ENCODE results near the gene HRG.

DNA sequence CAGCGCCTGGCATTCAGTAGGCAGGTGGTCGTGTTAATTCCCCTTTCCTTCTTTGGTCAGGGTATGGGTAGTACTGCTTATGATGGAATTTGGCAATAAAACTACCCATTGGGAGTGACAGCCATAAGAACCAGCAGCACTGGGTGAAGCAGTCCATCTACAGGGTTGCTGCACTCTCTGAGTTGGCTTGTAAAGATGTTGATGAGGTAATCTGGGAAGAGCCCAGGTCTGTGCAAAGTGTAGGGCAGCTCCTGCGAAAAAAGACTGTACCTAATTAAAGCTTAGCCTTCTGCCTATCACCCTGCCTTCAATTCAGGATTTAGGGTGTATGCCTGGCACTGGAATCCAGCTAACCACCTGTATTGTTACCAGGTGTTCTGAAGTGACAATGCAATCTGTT is 30.3 kb upstream of the HRG start:
- TF ChIP-seq TAF1 (IDR thresholded peaks at IDR 0.05; ENCODE audit: borderline replicate concordance, insufficient read depth, low read length) (no peak), POLR2AphosphoS5 (IDR thresholded peaks at IDR 0.05; ENCODE audit: low read depth, low read length) (no peak), SIN3A (IDR thresholded peaks at IDR 0.05; ENCODE audit: borderline replicate concordance, insufficient read depth, low read length) (no peak)
- TF ChIP-seq, protein P1, sequence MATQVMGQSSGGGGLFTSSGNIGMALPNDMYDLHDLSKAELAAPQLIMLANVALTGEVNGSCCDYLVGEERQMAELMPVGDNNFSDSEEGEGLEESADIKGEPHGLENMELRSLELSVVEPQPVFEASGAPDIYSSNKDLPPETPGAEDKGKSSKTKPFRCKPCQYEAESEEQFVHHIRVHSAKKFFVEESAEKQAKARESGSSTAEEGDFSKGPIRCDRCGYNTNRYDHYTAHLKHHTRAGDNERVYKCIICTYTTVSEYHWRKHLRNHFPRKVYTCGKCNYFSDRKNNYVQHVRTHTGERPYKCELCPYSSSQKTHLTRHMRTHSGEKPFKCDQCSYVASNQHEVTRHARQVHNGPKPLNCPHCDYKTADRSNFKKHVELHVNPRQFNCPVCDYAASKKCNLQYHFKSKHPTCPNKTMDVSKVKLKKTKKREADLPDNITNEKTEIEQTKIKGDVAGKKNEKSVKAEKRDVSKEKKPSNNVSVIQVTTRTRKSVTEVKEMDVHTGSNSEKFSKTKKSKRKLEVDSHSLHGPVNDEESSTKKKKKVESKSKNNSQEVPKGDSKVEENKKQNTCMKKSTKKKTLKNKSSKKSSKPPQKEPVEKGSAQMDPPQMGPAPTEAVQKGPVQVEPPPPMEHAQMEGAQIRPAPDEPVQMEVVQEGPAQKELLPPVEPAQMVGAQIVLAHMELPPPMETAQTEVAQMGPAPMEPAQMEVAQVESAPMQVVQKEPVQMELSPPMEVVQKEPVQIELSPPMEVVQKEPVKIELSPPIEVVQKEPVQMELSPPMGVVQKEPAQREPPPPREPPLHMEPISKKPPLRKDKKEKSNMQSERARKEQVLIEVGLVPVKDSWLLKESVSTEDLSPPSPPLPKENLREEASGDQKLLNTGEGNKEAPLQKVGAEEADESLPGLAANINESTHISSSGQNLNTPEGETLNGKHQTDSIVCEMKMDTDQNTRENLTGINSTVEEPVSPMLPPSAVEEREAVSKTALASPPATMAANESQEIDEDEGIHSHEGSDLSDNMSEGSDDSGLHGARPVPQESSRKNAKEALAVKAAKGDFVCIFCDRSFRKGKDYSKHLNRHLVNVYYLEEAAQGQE (IDR thresholded peaks at IDR 0.05; ENCODE audit: insufficient read depth in 1 of 2, low read depth in 2 of 2, low read length in 2 of 2) = no peak

Data from PFSK-1 (cell line).